Measurements from ENCODE around the gene NPHP4. TPM values are rescaled to one million over a fixed set of nuclear protein-coding genes. Genes with fewer than 3 reads are reported as not detected.

NPHP4 gene
- total and polyA plus RNA-seq, 2 donors = 5.1 to 6.8 TPM

- Histone ChIP-seq H3K36me3 (ENCODE audit: insufficient read depth) (no peaks in the 10 kb centered on the region), H3K4me3 (ENCODE audit: low read depth, low read length) (no peak overlapping the region), H3K27ac (ENCODE audit: low read depth) (no peak overlapping the region), H3K4me1 (ENCODE audit: insufficient read depth) (no peaks in the 10 kb centered on the region)
- WGBS = 25% methylated on average over 10 of the region's 10 CpGs
- no peak for DNase-seq (ENCODE audit: extremely low spot score)
Observed at GRCh38 chr1:5831600-5832335, 160.5 kb downstream of the NPHP4 start.

GRCh38 chr1:5830771-5831599, 161.2 kb downstream of the NPHP4 start:
- Histone ChIP-seq H3K4me1 (ENCODE audit: insufficient read depth) (no peaks in the 10 kb centered on the region), H3K4me3 (ENCODE audit: low read depth, low read length) (no peak overlapping the region), H3K27ac (ENCODE audit: low read depth) (no peak overlapping the region), H3K36me3 (ENCODE audit: insufficient read depth) (no peaks in the 10 kb centered on the region)
- 51% methylated on average over 26 of the region's 26 CpGs for WGBS
- no peak for DNase-seq (ENCODE audit: extremely low spot score)

- no peak overlapping the region for H3K4me3 ChIP-seq (ENCODE audit: low read depth, low read length)
- H3K36me3 ChIP-seq (ENCODE audit: insufficient read depth) = no peaks in the 10 kb centered on the region
- DNase-seq (ENCODE audit: extremely low spot score) = no peak
- WGBS = 94% methylated on average over 3 of the region's 3 CpGs
- no peaks in the 10 kb centered on the region for H3K4me1 ChIP-seq (ENCODE audit: insufficient read depth)
- H3K27ac ChIP-seq (ENCODE audit: low read depth) = no peak overlapping the region
Observed at GRCh38 chr1:5829414-5829813, 162.8 kb downstream of the NPHP4 start.

- DNase-seq (ENCODE audit: extremely low spot score) = no peak
- 73% methylated on average over 11 of the region's 11 CpGs for WGBS
- no peak overlapping the region for H3K4me3 ChIP-seq (ENCODE audit: low read depth, low read length)
Observed at GRCh38 chr1:5828308-5828935, 163.8 kb downstream of the NPHP4 start.

GRCh38 chr1:5827516-5827915, 164.7 kb downstream of the NPHP4 start:
- Histone ChIP-seq H3K4me1 (ENCODE audit: insufficient read depth) (no peaks in the 10 kb centered on the region), H3K4me3 (ENCODE audit: low read depth, low read length) (no peak overlapping the region), H3K27ac (ENCODE audit: low read depth) (no peak overlapping the region), H3K36me3 (ENCODE audit: insufficient read depth) (no peaks in the 10 kb centered on the region)
- WGBS = 50% methylated on average over 9 of the region's 9 CpGs
- no peak for DNase-seq (ENCODE audit: extremely low spot score)

More at GRCh38 chr1:5828308-5828935, 163.8 kb downstream of the NPHP4 start:
- H3K4me1 ChIP-seq (ENCODE audit: insufficient read depth) = no peaks in the 10 kb centered on the region
- no peak overlapping the region for H3K27ac ChIP-seq (ENCODE audit: low read depth)
- H3K36me3 ChIP-seq (ENCODE audit: insufficient read depth) = no peaks in the 10 kb centered on the region

GRCh38 chr1:5826601-5827000, 165.6 kb downstream of the NPHP4 start:
- DNase-seq (ENCODE audit: extremely low spot score) = no peak
- Histone ChIP-seq H3K4me1 (ENCODE audit: insufficient read depth) (no peaks in the 10 kb centered on the region), H3K36me3 (ENCODE audit: insufficient read depth) (no peaks in the 10 kb centered on the region), H3K27ac (ENCODE audit: low read depth) (no peak overlapping the region), H3K4me3 (ENCODE audit: low read depth, low read length) (no peak overlapping the region)
- 31% methylated on average over 13 of the region's 13 CpGs for WGBS

- no peak overlapping the region for H3K27ac ChIP-seq (ENCODE audit: low read depth)
- WGBS = 92% methylated on average over 16 of the region's 16 CpGs
- no peak overlapping the region for H3K4me3 ChIP-seq (ENCODE audit: low read depth, low read length)
- no peaks in the 10 kb centered on the region for H3K36me3 ChIP-seq (ENCODE audit: insufficient read depth)
- H3K4me1 ChIP-seq (ENCODE audit: insufficient read depth) = no peaks in the 10 kb centered on the region
- DNase-seq (ENCODE audit: extremely low spot score) = no peak
Observed at GRCh38 chr1:5822726-5823125, 169.5 kb downstream of the NPHP4 start.

- no peak overlapping the region for H3K27ac ChIP-seq (ENCODE audit: low read depth)
- H3K4me1 ChIP-seq (ENCODE audit: insufficient read depth) = no peaks in the 10 kb centered on the region
- 85% methylated on average over 5 of the region's 5 CpGs for WGBS
- no peaks in the 10 kb centered on the region for H3K36me3 ChIP-seq (ENCODE audit: insufficient read depth)
- no peak for DNase-seq (ENCODE audit: extremely low spot score)
- no peak overlapping the region for H3K4me3 ChIP-seq (ENCODE audit: low read depth, low read length)
Observed at GRCh38 chr1:5822266-5822665, 170.0 kb downstream of the NPHP4 start.

GRCh38 chr1:5821540-5822176, 170.6 kb downstream of the NPHP4 start:
- Histone ChIP-seq H3K4me1 (ENCODE audit: insufficient read depth) (no peaks in the 10 kb centered on the region), H3K36me3 (ENCODE audit: insufficient read depth) (no peaks in the 10 kb centered on the region), H3K4me3 (ENCODE audit: low read depth, low read length) (no peak overlapping the region), H3K27ac (ENCODE audit: low read depth) (no peak overlapping the region)
- no peak for DNase-seq (ENCODE audit: extremely low spot score)
- 70% methylated on average over 12 of the region's 12 CpGs for WGBS

- Histone ChIP-seq H3K36me3 (ENCODE audit: insufficient read depth) (no peaks in the 10 kb centered on the region), H3K27ac (ENCODE audit: low read depth) (no peak overlapping the region), H3K4me1 (ENCODE audit: insufficient read depth) (no peaks in the 10 kb centered on the region), H3K4me3 (ENCODE audit: low read depth, low read length) (no peak overlapping the region)
- DNase-seq (ENCODE audit: extremely low spot score) = no peak
- WGBS = 90% methylated on average over 10 of the region's 10 CpGs
Observed at GRCh38 chr1:5820026-5820421, 172.2 kb downstream of the NPHP4 start.

GRCh38 chr1:5819391-5820025, 172.7 kb downstream of the NPHP4 start:
- Histone ChIP-seq H3K27ac (ENCODE audit: low read depth) (no peak overlapping the region), H3K4me1 (ENCODE audit: insufficient read depth) (no peaks in the 10 kb centered on the region), H3K4me3 (ENCODE audit: low read depth, low read length) (no peak overlapping the region), H3K36me3 (ENCODE audit: insufficient read depth) (no peaks in the 10 kb centered on the region)
- no peak for DNase-seq (ENCODE audit: extremely low spot score)
- WGBS = 86% methylated on average over 9 of the region's 9 CpGs

GRCh38 chr1:5818755-5819154, 173.5 kb downstream of the NPHP4 start:
- Histone ChIP-seq H3K4me3 (ENCODE audit: low read depth, low read length) (no peak overlapping the region), H3K4me1 (ENCODE audit: insufficient read depth) (no peaks in the 10 kb centered on the region), H3K36me3 (ENCODE audit: insufficient read depth) (no peaks in the 10 kb centered on the region), H3K27ac (ENCODE audit: low read depth) (no peak overlapping the region)
- no peak for DNase-seq (ENCODE audit: extremely low spot score)
- WGBS = 74% methylated on average over 14 of the region's 14 CpGs

GRCh38 chr1:5815716-5816115, 176.5 kb downstream of the NPHP4 start:
- no peak overlapping the region for H3K4me3 ChIP-seq (ENCODE audit: low read depth, low read length)
- no peak for DNase-seq (ENCODE audit: extremely low spot score)
- no peaks in the 10 kb centered on the region for H3K36me3 ChIP-seq (ENCODE audit: insufficient read depth)
- H3K4me1 ChIP-seq (ENCODE audit: insufficient read depth) = no peaks in the 10 kb centered on the region
- no peak overlapping the region for H3K27ac ChIP-seq (ENCODE audit: low read depth)
- WGBS = 90% methylated on average over 4 of the region's 4 CpGs

Data from urinary bladder (tissue), 4 donors.